Inflammatory macrophage treated with lipopolysaccharide for 1 hour (primary cell): ENCODE results near the gene LRRN2.
A peak's percentile ranks its signal among the peaks of the same experiment; 100 is the strongest.

Source experiments
- DNase-seq, 2 donors: peaks; one replicate each; pipeline ENCODE4 v3.0.0-alpha.2; 2020 to 2022

Gene LRRN2

GRCh38 chr1:204592246-204592948, 93.1 kb downstream of the LRRN2 start:
- no peak for DNase-seq

- DNase-seq = no peak
These were observed 94.0 kb downstream of the LRRN2 start for GRCh38 chr1:204591473-204592090.

- no peak for DNase-seq
These were observed 96.0 kb downstream of the LRRN2 start for GRCh38 chr1:204589409-204590038.

- DNase-seq = no peak
These were observed 96.7 kb downstream of the LRRN2 start for GRCh38 chr1:204588826-204589225.

GRCh38 chr1:204587621-204588020, 97.9 kb downstream of the LRRN2 start:
- DNase-seq = no peak

DNA sequence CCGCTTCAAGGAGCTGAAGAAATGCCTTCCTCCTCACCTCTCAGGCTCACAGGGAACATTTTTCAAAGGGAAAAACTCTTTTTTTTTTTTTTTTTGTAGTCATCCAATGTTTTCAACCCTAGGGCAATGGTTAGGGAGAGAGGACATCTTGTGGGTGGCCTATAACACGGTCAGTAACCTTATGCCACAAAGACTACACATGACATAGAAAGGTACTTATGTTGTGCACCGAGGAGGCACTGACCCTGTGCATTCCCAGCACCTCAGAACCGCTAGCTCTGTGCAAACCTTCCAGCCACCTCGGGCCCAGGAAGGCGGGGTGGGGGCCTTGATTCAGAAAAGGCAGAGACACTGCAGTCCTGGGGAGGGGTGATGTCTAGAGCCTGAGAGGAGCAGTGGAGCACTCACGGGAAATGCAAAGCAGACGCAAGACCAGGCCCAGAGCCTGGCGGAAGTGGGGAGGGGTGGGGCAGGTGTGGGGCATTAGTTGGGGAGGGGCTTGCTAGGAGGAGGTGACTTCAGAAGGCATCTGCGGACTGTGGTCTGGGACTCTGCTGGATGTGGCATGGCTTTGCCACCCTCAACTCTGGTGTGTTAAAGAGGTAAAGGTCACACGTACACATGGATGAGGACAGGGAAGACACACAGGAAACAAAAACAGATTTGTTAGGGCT, 100.7 kb downstream of the LRRN2 start:
- DNase-seq = no peak

- DNase-seq = peak; percentile 13 to 20
These were observed 101.5 kb downstream of the LRRN2 start for GRCh38 chr1:204583909-204584632.

GRCh38 chr1:204581759-204582158, 103.8 kb downstream of the LRRN2 start:
- DNase-seq = no peak

DNA sequence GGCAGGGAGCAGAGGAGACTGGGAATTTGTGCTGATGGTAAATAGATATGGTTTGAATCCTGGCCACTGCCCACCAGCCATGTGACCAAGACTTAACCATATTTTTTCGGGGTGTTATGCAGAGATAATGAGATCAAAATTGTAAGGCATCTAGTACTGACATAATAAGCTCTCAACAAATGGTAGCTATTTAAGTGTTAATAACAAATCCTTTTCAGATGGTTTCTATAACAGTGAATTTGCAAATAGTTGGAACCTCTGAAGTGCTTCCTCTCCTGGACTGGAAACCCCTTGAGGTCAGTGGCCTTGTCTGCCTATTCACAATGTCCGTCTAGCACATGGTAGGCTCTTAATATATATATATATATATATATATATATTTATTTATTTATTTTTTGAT, 104.7 kb downstream of the LRRN2 start:
- no peak for DNase-seq

GRCh38 chr1:204579681-204580080, 105.9 kb downstream of the LRRN2 start:
- DNase-seq = no peak

DNA sequence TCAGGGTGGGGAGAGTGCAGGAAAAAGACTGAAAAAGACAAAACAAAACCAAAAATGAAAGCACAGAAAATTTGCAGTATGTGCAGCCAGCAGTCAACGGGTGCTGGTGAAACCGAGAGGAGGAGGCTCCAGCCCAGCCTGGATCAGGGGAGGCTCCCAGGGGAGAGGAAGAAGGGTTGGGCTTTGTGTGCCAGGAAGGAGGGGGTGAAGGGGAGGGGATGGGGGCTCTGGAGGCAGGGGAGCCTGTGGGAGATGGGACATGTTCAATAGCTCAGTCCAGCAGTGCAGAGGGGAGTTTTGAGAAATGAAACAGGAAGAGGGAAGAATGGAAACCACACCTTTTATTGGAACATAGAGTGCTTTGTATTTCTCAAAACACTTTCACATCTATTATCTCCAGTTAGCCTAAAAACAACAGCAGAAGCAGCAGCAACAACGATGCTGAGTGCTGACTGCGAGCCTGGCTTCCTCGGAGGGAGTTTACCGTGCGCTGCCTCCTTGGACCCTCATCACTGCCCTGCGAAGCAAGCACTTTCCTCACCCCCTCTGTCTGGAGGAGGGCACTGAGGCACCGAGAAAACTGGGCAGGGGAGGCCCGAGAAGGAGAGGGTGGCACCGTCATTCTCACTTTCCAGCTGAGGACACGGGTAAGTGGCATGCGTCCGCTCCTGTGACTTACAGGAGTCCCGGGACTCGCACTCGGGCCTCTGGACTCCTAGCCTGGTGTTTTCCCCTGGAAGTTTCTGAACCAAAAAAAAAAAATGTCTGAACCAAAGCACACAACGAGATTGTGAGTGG, 106.5 kb downstream of the LRRN2 start:
- DNase-seq = peak in 1 of 2 donors; percentile 7

- no peak for DNase-seq
These were observed 107.6 kb downstream of the LRRN2 start for GRCh38 chr1:204577794-204578478.

DNA sequence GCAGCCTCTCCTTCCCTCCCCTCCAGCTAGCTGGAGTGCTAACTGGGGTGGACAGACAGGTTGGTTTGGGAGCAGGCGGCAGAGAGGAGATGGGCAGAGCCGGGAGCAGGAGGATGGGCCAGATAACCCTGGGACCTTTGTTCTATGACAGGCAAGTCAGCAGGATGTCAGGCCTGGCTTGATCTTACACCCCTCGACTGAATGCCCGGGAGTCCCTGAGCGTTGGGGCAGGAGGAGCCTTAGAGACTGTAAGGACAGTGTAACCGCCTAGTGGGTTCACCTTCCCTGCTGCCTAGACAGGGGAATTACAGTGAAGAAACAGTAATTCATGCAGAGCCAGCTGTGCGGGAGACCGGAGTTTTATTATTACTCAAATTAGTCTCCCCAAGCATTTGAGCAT, 109.1 kb downstream of the LRRN2 start:
- DNase-seq = no peak

DNA sequence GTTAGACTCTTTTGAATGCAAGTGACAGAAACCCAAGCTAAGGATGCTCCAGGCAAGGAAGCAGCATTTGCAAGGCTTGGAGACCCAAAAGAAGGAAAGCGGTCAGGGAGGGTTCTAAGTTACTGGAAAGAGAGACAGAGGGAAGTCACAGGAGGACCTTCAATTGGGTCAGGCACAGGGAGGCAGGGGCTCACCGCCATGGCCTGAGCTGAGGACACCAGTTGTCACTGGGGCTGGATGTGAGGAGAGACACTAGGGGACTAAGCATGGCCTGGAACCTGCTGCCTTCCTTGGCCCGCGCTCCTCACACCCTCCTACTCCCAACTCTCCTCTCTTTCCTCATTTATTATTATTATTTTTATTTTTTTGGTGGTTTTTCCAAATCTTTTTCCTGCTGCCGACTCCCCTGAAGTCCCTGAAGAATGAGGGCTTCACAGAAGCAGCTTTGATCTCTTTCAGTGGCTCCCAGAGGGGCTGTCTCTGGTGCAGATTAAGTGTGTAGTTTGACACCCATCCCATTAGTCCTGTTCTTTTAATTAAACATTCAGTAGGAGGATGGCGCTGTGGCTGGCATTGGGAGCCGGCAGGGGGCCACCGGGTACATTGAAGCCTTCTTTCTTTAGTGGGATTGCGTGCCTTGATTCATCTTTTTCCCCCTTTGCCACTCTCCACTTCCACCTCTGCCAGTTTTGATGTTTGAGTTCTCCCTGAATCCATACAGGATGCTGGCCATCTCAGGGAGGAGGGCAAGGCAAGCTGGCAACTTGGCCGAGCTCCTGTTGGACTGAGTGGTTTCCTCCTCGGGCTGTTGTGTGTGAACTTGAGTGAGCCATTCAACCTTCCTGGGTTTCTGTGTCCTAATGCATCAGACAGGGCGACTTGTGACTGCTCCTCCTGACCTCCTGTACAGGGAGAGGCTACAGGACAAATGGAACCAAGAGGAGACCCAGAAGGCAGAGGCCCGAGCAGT, 110.0 kb downstream of the LRRN2 start:
- DNase-seq = no peak

DNA sequence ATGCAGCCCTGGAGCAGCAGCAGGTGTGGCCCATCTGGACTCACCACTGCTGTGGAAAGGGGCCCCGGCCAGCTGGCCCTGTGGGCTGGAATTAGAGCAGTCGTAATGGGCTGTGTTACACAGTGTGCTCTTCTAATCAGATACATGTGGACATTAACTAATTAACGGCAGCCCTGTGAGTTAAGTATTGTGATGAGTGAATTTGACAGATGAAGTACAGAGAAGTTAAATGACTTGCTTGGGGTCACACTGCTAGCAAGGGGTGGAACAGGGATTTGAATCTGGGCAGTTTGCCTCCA, 110.7 kb downstream of the LRRN2 start:
- no peak for DNase-seq

DNA sequence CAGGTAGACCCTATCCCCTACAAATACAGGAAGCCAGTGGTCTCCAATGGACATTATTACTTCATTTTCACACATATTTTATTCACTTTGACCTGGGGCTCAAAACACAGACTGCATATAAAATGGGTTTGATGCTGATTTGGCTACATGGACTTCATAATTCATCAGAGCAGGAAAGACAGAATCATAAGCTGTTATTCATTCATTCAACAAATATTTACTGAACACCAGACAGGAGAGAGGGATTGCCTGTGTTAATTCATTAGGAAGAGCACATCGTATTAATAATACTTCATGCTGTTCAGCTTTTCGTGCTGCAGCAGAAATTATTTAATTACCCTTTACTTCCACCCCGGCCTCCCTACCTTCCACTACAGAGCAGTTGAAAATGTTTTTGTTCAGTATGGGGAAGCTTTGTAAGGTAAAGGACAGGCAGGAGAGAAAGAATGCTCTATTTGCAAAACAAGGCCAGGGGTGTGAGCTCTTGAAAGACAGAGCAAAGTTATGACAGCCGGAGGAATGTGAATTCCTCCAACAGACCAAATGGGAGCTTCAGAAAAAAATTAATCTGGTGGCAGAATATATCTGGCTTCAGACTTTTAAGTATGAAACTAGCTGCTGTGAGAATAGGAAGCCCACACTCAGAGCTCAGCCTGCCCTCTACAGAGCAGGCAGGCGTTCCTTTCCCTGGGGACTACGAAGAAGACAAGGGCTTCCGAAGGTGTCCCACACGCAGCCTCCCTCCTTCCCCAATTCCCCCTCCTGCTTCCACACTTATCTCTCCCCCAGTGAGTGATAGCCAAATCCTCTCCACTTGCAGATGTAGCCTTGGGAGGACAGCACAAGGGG, 111.3 kb downstream of the LRRN2 start:
- DNase-seq = no peak

DNA sequence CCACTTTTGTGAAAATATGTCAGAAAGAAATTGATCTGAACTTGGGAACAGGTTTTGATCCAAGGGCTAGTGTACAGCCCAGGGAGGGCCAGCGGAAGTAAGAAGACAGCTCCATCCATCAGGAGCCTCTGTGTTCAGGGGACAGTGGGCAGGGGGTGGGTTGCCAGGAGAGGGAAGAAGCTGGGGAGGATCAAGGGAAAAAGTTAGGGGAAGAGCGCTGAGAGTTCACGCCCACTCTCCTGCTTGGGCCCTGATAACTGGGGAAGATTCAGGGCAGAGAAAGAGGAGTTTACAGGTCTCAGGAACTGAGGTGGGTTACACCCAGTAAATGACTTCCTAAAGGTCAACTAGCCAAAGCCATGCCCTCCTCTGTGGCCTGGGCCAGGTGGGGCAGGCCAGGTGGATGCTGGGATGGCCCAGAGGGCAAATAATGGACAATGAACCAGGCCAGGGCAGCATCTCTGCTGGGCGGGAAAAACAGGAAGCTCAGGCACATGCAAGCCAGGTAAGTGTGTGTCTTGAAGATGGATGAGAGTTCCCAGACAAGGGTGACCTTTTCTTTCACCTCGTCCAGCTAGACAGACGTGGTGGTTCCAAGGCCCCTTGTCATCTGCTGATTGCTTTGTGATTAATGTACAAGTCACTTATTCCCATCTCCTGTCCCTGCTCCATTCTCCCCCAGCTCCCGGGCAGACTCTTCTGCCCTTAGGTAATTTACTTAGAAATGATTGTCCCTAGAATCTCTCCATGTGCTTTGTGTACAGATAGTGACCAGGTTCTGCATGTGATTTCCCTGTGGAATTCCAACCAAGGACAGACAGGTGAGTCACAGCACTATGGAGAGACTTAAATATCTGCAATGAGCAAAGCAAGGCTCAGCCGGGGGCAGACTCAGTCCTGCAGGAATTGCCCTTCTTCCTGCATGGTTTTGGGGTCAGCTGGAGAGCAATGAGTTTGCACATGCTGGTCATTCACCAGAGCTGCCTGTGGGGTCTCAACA, 112.3 kb downstream of the LRRN2 start:
- no peak for DNase-seq

- DNase-seq = no peak
These were observed 113.9 kb downstream of the LRRN2 start for GRCh38 chr1:204571631-204572030.
